ENCODE data around the gene HADHB.
"Not testable (repeated sequence)": the region's sequence is repeated elsewhere in the genome, so short reads cannot be mapped to it uniquely, and the experiment has no call there.

The HADHB gene

GRCh38 chr2:26331321-26331720 lies 86.6 kb downstream of the HADHB start:
- 94% methylated on average over 3 of the region's 8 CpGs for WGBS (ENCODE audit: insufficient coverage)
- H3K4me3 ChIP-seq (ENCODE audit: control insufficient read depth in 1 of 7, extremely low read depth in 1 of 7, insufficient read depth in 4 of 7, low read depth in 2 of 7, low read length in 6 of 7); DNase-seq; H3K9me3 ChIP-seq (ENCODE audit: control extremely low read depth in 1 of 5, control insufficient read depth in 4 of 5, insufficient read depth in 2 of 5, low read depth in 1 of 5, low read length in 4 of 5); H3K27ac ChIP-seq (ENCODE audit: insufficient read depth in 1 of 2, low read depth in 1 of 2, low read length in 2 of 2, poor library complexity in 1 of 2, severe bottlenecking in 2 of 2); POLR2A ChIA-PET; H3K36me3 ChIP-seq (ENCODE audit: control insufficient read depth in 4 of 4, insufficient read depth in 4 of 4, low read length in 3 of 4); H3K27me3 ChIP-seq (replicated peaks in 2 of 5; ENCODE audit: control insufficient read depth in 4 of 5, insufficient read depth in 5 of 5, low read length in 4 of 5): not testable (repeated sequence)
- peaks cover 2 to 36% (median 9%) of the 10 kb centered on the region in 4 experiments for H3K4me1 ChIP-seq (ENCODE audit: control extremely low read depth in 1 of 4, control insufficient read depth in 4 of 4, insufficient read depth in 4 of 4, low read length in 3 of 4)
- CTCF ChIA-PET = interaction anchor here (0.9 to 4.0 kb wide), 6 partner anchors 14 to 140 kb away, joined by 3 to 23 read pairs (median 3); no protein-coding TSS in a partner anchor

- H3K27me3 ChIP-seq (replicated peaks in 2 of 5; ENCODE audit: control insufficient read depth in 4 of 5, insufficient read depth in 5 of 5, low read length in 4 of 5) = no peaks in the 10 kb centered on the region
- ChIA-PET POLR2A (no interaction called here), CTCF (no interaction called here)
- no peak overlapping the region for H3K27ac ChIP-seq (ENCODE audit: insufficient read depth in 1 of 2, low read depth in 1 of 2, low read length in 2 of 2, poor library complexity in 1 of 2, severe bottlenecking in 2 of 2)
- WGBS (ENCODE audit: insufficient coverage) = 100% methylated on average over 1 of the region's 2 CpGs
- DNase-seq = no peak
- H3K4me3 ChIP-seq (ENCODE audit: control insufficient read depth in 1 of 7, extremely low read depth in 1 of 7, insufficient read depth in 4 of 7, low read depth in 2 of 7, low read length in 6 of 7) = no peak overlapping the region
- H3K9me3 ChIP-seq (ENCODE audit: control extremely low read depth in 1 of 5, control insufficient read depth in 4 of 5, insufficient read depth in 2 of 5, low read depth in 1 of 5, low read length in 4 of 5) = no peaks in the 10 kb centered on the region
- H3K4me1 ChIP-seq (ENCODE audit: control extremely low read depth in 1 of 4, control insufficient read depth in 4 of 4, insufficient read depth in 4 of 4, low read length in 3 of 4) = peaks cover 2 to 17% (median 7%) of the 10 kb centered on the region in 4 experiments
- no peaks in the 10 kb centered on the region for H3K36me3 ChIP-seq (ENCODE audit: control insufficient read depth in 4 of 4, insufficient read depth in 4 of 4, low read length in 3 of 4)
Observed at GRCh38 chr2:26333293-26333692, 88.6 kb downstream of the HADHB start.

- Histone ChIP-seq H3K9me3 (ENCODE audit: control extremely low read depth in 1 of 5, control insufficient read depth in 4 of 5, insufficient read depth in 2 of 5, low read depth in 1 of 5, low read length in 4 of 5) (no peaks in the 10 kb centered on the region), H3K4me3 (ENCODE audit: control insufficient read depth in 1 of 7, extremely low read depth in 1 of 7, insufficient read depth in 4 of 7, low read depth in 2 of 7, low read length in 6 of 7) (no peak overlapping the region), H3K27ac (ENCODE audit: insufficient read depth in 1 of 2, low read depth in 1 of 2, low read length in 2 of 2, poor library complexity in 1 of 2, severe bottlenecking in 2 of 2) (no peak overlapping the region), H3K36me3 (ENCODE audit: control insufficient read depth in 4 of 4, insufficient read depth in 4 of 4, low read length in 3 of 4) (no peaks in the 10 kb centered on the region), H3K4me1 (ENCODE audit: control extremely low read depth in 1 of 4, control insufficient read depth in 4 of 4, insufficient read depth in 4 of 4, low read length in 3 of 4) (peaks cover 2 to 10% (median 5%) of the 10 kb centered on the region in 4 experiments), H3K27me3 (replicated peaks in 2 of 5; ENCODE audit: control insufficient read depth in 4 of 5, insufficient read depth in 5 of 5, low read length in 4 of 5) (no peaks in the 10 kb centered on the region)
- ChIA-PET POLR2A (interaction anchor here (0.6 kb wide), 1 partner anchor 53 kb away, joined by 3 read pairs; no protein-coding TSS in a partner anchor), CTCF (interaction anchor here (1.3 kb wide), 2 partner anchors 17 to 18 kb away, joined by 3 to 4 read pairs; no protein-coding TSS in a partner anchor)
- 100% methylated on average over 1 of the region's 3 CpGs for WGBS (ENCODE audit: insufficient coverage)
- DNase-seq = no peak
Observed at GRCh38 chr2:26335231-26335630, 90.5 kb downstream of the HADHB start.

DNA sequence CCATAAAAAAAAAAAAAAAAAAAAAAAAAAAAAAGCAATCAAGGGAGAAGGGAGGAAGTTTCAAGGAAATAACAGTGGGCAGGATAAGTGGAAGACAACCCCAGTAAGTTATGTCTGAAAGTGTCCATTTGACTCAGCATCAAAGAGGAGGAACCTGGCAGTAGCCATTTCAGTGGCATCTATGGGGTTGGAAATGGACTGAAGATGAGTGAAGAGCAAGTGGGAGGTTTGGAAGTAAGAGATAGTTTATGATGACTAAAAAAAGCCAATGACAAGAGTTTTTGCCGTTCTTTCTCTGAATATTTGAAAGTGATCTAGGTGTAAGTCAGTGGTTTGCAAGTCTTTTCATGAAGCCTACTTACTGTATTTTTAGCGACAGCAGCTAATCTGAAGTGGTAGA lies 92.0 kb downstream of the HADHB start:
- Histone ChIP-seq H3K27ac (ENCODE audit: insufficient read depth in 1 of 2, low read depth in 1 of 2, low read length in 2 of 2, poor library complexity in 1 of 2, severe bottlenecking in 2 of 2) (no peak overlapping the region), H3K27me3 (replicated peaks in 2 of 5; ENCODE audit: control insufficient read depth in 4 of 5, insufficient read depth in 5 of 5, low read length in 4 of 5) (no peaks in the 10 kb centered on the region), H3K4me1 (ENCODE audit: control extremely low read depth in 1 of 4, control insufficient read depth in 4 of 4, insufficient read depth in 4 of 4, low read length in 3 of 4) (peaks cover 0 to 4% (median 0%) of the 10 kb centered on the region in 4 experiments), H3K4me3 (ENCODE audit: control insufficient read depth in 1 of 7, extremely low read depth in 1 of 7, insufficient read depth in 4 of 7, low read depth in 2 of 7, low read length in 6 of 7) (no peak overlapping the region), H3K9me3 (ENCODE audit: control extremely low read depth in 1 of 5, control insufficient read depth in 4 of 5, insufficient read depth in 2 of 5, low read depth in 1 of 5, low read length in 4 of 5) (no peaks in the 10 kb centered on the region), H3K36me3 (ENCODE audit: control insufficient read depth in 4 of 4, insufficient read depth in 4 of 4, low read length in 3 of 4) (no peaks in the 10 kb centered on the region)
- POLR2A ChIA-PET = no interaction called here
- CTCF ChIA-PET = no interaction called here
- no peak for DNase-seq
- WGBS (ENCODE audit: insufficient coverage) = 100% methylated on average over 1 of the region's 2 CpGs

DNA sequence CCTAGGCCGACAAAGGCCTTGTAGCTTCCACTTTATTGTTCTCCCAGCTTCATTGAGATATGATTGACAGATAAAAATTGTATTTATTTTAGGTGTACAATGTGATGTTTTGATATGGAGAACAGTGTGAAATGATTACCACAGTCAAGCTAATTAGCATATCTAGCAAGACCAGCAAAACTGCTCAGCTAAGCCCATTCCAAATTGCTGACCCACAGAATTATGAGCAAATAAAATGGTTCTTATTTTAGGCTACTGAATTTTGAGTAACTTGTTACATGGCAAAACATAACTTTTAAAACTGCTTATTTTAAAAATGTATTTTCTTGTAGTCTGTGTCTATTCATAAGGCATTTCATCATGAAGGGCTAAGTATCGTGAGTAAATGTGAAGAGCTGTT lies 92.6 kb downstream of the HADHB start:
- peaks cover 0 to 4% (median 0%) of the 10 kb centered on the region in 4 experiments for H3K4me1 ChIP-seq (ENCODE audit: control extremely low read depth in 1 of 4, control insufficient read depth in 4 of 4, insufficient read depth in 4 of 4, low read length in 3 of 4)
- ChIA-PET POLR2A (no interaction called here), CTCF (no interaction called here)
- no peak overlapping the region for H3K27ac ChIP-seq (ENCODE audit: insufficient read depth in 1 of 2, low read depth in 1 of 2, low read length in 2 of 2, poor library complexity in 1 of 2, severe bottlenecking in 2 of 2)
- WGBS (ENCODE audit: insufficient coverage) = 100% methylated on average over 1 of the region's 2 CpGs
- H3K27me3 ChIP-seq (replicated peaks in 2 of 5; ENCODE audit: control insufficient read depth in 4 of 5, insufficient read depth in 5 of 5, low read length in 4 of 5) = no peaks in the 10 kb centered on the region
- H3K4me3 ChIP-seq (ENCODE audit: control insufficient read depth in 1 of 7, extremely low read depth in 1 of 7, insufficient read depth in 4 of 7, low read depth in 2 of 7, low read length in 6 of 7) = no peak overlapping the region
- H3K36me3 ChIP-seq (ENCODE audit: control insufficient read depth in 4 of 4, insufficient read depth in 4 of 4, low read length in 3 of 4) = no peaks in the 10 kb centered on the region
- no peak for DNase-seq
- no peaks in the 10 kb centered on the region for H3K9me3 ChIP-seq (ENCODE audit: control extremely low read depth in 1 of 5, control insufficient read depth in 4 of 5, insufficient read depth in 2 of 5, low read depth in 1 of 5, low read length in 4 of 5)
